BLaER1 (cell line): ENCODE data around the gene FIBCD1.

Source experiments
- H3K27ac ChIP-seq: shearing (Covaris generic); formaldehyde crosslinking; 2 replicates; pipeline ENCODE4 v1.8.1; 2022
- H3K27me3 ChIP-seq: shearing (Covaris generic); formaldehyde crosslinking; 2 replicates; pipeline ENCODE4 v1.8.1; 2022
- H3K36me3 ChIP-seq: shearing (Covaris generic); formaldehyde crosslinking; 2 replicates; pipeline ENCODE4 v1.8.1; 2022
- H3K4me1 ChIP-seq: shearing (Covaris generic); formaldehyde crosslinking; 2 replicates; pipeline ENCODE4 v1.8.1; 2022
- H3K4me2 ChIP-seq: shearing (Covaris generic); formaldehyde crosslinking; 2 replicates; pipeline ENCODE4 v1.8.1; 2022
- H3K4me3 ChIP-seq: shearing (Covaris generic); formaldehyde crosslinking; 2 replicates; pipeline ENCODE4 v1.8.1; 2022
- H3K9ac ChIP-seq: shearing (Covaris generic); formaldehyde crosslinking; 2 replicates; pipeline ENCODE4 v1.8.1; 2022
- H3K9me3 ChIP-seq: shearing (Covaris generic); formaldehyde crosslinking; 2 replicates; pipeline ENCODE4 v1.8.1; 2022
- H4K20me1 ChIP-seq: shearing (Covaris generic); formaldehyde crosslinking; 2 replicates; pipeline ENCODE4 v1.8.1; 2022
- Cebpa-rat ChIP-seq: shearing (Covaris generic); IDR thresholded peaks from 2 replicates; pipeline ENCODE4 v1.8.1; 2022

Gene FIBCD1

DNA sequence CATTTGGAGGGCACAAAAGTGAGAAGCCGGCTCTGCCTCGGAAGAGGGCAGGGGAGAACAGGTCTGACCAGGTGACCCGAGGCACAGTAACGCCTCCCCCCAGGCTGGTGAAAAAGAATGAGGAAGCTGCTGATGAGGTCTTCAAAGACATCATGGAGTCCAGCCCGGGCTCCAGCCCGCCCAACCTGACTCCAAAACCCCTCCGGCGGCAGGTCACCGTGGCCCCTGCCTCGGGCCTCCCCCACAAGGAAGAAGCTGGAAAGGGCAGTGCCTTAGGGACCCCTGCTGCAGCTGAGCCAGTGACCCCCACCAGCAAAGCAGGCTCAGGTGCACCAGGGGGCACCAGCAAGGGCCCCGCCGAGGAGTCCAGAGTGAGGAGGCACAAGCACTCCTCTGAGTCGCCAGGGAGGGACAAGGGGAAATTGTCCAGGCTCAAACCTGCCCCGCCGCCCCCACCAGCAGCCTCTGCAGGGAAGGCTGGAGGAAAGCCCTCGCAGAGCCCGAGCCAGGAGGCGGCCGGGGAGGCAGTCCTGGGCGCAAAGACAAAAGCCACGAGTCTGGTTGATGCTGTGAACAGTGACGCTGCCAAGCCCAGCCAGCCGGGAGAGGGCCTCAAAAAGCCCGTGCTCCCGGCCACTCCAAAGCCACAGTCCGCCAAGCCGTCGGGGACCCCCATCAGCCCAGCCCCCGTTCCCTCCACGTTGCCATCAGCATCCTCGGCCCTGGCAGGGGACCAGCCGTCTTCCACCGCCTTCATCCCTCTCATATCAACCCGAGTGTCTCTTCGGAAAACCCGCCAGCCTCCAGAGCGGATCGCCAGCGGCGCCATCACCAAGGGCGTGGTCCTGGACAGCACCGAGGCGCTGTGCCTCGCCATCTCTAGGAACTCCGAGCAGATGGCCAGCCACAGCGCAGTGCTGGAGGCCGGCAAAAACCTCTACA is 54.2 kb downstream of the FIBCD1 start:
- Histone ChIP-seq H3K9ac (no peak overlapping the region), H3K4me1 (peaks cover under 1% of the 10 kb centered on the region; the same call in 1 of the 2 replicates), H4K20me1 (peaks cover 98% of the 10 kb centered on the region), H3K9me3 (no peaks in the 10 kb centered on the region), H3K4me3 (no peak overlapping the region), H3K27ac (no peak overlapping the region), H3K4me2 (no peak overlapping the region), H3K36me3 (peaks cover 100% of the 10 kb centered on the region), H3K27me3 (peaks cover 4% of the 10 kb centered on the region; the same call in 1 of the 2 replicates)
- no peak for TF ChIP-seq Cebpa-rat

GRCh38 chr9:130884111-130884531 is 54.9 kb downstream of the FIBCD1 start:
- Histone ChIP-seq H3K4me3 (no peak overlapping the region), H3K9me3 (no peaks in the 10 kb centered on the region), H3K9ac (no peak overlapping the region), H3K4me2 (no peak overlapping the region), H3K27me3 (peaks cover 4% of the 10 kb centered on the region; the same call in 1 of the 2 replicates), H3K36me3 (peaks cover 100% of the 10 kb centered on the region), H4K20me1 (peaks cover 97% of the 10 kb centered on the region), H3K4me1 (no peaks in the 10 kb centered on the region), H3K27ac (no peak overlapping the region)
- TF ChIP-seq Cebpa-rat, result no peak

- no peak overlapping the region for H3K4me2 ChIP-seq
- H3K36me3 ChIP-seq, result peaks cover 100% of the 10 kb centered on the region
- H3K27ac ChIP-seq, result no peak overlapping the region
Measured at GRCh38 chr9:130883479-130883878, 55.6 kb downstream of the FIBCD1 start.

DNA sequence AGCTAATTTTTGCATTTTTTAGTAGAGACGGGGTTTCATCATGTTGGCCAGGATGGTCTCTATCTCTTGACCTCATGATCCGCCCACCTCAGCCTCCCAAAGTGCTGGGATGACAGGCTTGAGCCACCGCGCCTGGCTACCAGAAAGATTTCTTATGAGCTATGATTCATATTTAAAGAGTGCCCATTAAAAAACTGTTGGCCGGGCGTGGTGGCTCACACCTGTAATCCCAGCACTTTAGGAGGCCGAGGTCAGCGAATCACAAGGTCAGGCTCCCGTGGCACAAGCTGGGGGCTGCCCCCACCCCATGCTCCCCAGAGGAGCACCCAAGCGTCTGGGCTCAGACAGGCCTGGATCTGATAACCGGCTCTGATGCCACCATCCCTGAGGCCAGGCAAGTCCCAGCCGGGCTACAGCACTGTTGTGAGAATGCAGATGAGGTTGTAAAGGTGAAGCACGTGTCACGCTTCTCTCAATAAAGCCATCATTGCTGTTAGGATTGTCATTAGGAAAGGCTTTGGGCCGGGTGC is 56.3 kb downstream of the FIBCD1 start:
- Histone ChIP-seq H3K9me3 (no peaks in the 10 kb centered on the region), H3K4me3 (no peak overlapping the region), H4K20me1 (peaks cover 90% of the 10 kb centered on the region), H3K27me3 (no peaks in the 10 kb centered on the region), H3K9ac (no peak overlapping the region), H3K4me2 (no peak overlapping the region), H3K27ac (no peak overlapping the region), H3K4me1 (no peaks in the 10 kb centered on the region), H3K36me3 (peaks cover 100% of the 10 kb centered on the region)
- no peak for TF ChIP-seq Cebpa-rat

More at GRCh38 chr9:130883479-130883878, 55.6 kb downstream of the FIBCD1 start:
- Histone ChIP-seq H3K9ac (no peak overlapping the region), H3K4me3 (no peak overlapping the region), H3K4me1 (no peaks in the 10 kb centered on the region), H3K9me3 (no peaks in the 10 kb centered on the region), H4K20me1 (peaks cover 91% of the 10 kb centered on the region), H3K27me3 (peaks cover 4% of the 10 kb centered on the region; the same call in 1 of the 2 replicates)
- no peak for TF ChIP-seq Cebpa-rat

DNA sequence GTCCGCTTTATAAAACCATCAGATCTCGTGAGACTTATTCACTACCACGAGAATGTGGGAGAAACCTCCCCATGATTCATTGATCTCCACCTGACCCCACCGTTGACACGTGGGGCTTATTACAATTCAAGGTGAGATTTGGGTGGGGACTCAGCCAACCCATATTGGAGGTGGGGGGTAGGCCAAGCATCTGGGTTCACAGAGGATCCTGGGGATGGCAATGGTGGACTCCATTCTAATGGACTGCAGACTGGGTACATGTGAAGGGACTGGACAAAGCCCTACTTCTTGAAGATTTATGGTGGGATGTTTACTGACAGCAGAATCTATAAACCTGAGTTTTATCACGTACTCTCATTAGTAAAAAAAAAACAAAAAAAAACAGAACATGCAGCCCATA is 57.5 kb downstream of the FIBCD1 start:
- Histone ChIP-seq H4K20me1 (peaks cover 88% of the 10 kb centered on the region), H3K36me3 (peaks cover 100% of the 10 kb centered on the region), H3K4me3 (no peak overlapping the region), H3K9me3 (no peaks in the 10 kb centered on the region), H3K4me1 (no peaks in the 10 kb centered on the region), H3K27ac (no peak overlapping the region), H3K9ac (no peak overlapping the region), H3K27me3 (no peaks in the 10 kb centered on the region), H3K4me2 (no peak overlapping the region)
- TF ChIP-seq Cebpa-rat, result no peak

DNA sequence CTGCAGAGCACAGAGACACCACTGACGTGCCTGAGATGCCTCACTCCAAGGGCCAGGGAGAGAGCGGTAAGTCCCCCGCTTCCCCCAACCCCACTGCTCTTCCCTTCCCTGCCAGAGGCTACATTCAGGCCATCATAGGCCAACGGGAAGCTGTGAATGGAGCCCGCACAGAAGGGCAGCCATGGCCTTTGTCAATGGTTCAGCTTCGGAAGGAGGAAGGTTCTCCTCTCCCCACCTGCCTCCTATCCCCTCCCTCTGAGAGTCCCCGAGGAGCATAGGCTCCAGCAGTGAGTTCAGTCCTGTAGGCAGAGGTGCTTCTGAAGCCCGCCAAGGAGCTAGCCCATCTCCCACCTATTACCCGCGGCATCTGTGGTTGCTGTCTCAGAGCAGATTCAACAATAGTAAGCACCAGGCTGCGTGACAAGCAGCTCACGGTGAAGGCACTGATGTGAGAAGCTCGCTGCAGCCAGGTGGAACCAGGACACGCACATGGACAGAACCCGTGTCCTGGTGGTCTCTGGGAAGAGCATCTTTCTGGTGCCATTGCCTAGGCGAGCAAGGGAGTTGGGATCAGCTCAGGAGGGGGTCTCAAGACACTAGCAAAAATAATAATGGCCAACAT is 58.3 kb downstream of the FIBCD1 start:
- Histone ChIP-seq H3K9me3 (no peaks in the 10 kb centered on the region), H3K4me1 (no peaks in the 10 kb centered on the region), H3K9ac (no peak overlapping the region), H3K4me2 (no peak overlapping the region), H3K4me3 (no peak overlapping the region), H3K36me3 (peaks cover 100% of the 10 kb centered on the region), H3K27me3 (no peaks in the 10 kb centered on the region), H4K20me1 (peaks cover 88% of the 10 kb centered on the region), H3K27ac (no peak overlapping the region)
- TF ChIP-seq Cebpa-rat, result no peak

DNA sequence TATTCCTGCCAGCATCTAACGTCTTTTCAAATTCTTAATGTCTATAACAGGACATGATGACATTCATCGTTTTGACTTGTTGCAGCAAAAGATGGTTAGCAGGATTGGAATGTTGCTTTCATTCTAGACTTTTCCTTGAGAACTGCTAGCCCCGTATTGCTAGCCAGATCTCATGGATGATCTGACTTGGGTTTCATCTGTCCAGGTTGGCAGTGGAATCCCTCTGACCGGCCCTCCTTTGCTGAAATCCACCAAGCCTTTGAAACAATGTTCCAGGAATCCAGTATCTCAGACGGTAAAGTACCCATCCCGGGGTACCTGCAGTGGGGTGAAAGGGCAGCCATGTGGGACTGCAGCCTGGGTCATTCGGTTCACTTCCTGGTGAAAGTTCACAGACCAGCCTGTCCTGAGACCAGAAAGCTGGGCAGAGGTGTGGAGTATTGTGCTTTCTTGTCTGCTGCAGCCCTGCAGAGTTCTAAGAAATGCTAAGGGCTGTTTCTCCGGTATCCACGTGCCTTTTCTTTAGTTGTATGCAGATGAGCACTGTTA is 59.1 kb downstream of the FIBCD1 start:
- Histone ChIP-seq H3K27me3 (no peaks in the 10 kb centered on the region), H3K36me3 (peaks cover 100% of the 10 kb centered on the region), H3K4me3 (no peak overlapping the region), H4K20me1 (peaks cover 88% of the 10 kb centered on the region), H3K9ac (no peak overlapping the region), H3K4me2 (no peak overlapping the region), H3K4me1 (no peaks in the 10 kb centered on the region), H3K27ac (no peak overlapping the region), H3K9me3 (no peaks in the 10 kb centered on the region)
- TF ChIP-seq Cebpa-rat, result no peak

- no peaks in the 10 kb centered on the region for H3K9me3 ChIP-seq
- no peaks in the 10 kb centered on the region for H3K4me1 ChIP-seq
- H3K4me3 ChIP-seq, result no peak overlapping the region
- TF ChIP-seq Cebpa-rat, result no peak
- no peak overlapping the region for H3K4me2 ChIP-seq
- peaks cover 87% of the 10 kb centered on the region for H4K20me1 ChIP-seq
- no peak overlapping the region for H3K27ac ChIP-seq
- no peak overlapping the region for H3K9ac ChIP-seq
- H3K36me3 ChIP-seq, result peaks cover 100% of the 10 kb centered on the region
- no peaks in the 10 kb centered on the region for H3K27me3 ChIP-seq
Measured at GRCh38 chr9:130878295-130878694, 60.8 kb downstream of the FIBCD1 start.

DNA sequence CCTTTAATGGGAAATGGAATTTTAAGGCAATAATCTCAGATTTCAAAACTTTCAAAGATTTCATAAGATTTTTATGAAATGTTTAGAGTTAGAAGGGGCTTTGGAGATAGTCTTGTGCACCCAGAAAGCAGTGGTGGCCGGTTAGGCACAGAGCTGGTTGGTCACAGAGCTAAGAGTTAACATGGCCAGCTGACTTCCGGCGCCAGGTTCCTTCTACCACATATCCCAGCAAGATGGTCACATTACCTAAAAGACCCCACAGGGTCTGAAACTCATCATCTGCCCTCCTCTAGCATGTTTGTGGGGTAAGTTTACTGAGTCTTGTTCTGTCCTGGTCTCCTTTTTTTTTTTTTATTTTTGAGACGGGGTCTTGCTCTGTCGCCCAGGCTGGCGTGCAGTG is 61.7 kb downstream of the FIBCD1 start:
- Histone ChIP-seq H3K36me3 (peaks cover 100% of the 10 kb centered on the region), H3K4me3 (no peak overlapping the region), H3K27me3 (no peaks in the 10 kb centered on the region), H3K9ac (no peak overlapping the region), H3K4me1 (no peaks in the 10 kb centered on the region), H4K20me1 (peaks cover 87% of the 10 kb centered on the region), H3K4me2 (no peak overlapping the region), H3K9me3 (no peaks in the 10 kb centered on the region), H3K27ac (no peak overlapping the region)
- no peak for TF ChIP-seq Cebpa-rat
